M059J (cell line): ENCODE results near the gene SNAPIN. TPM values are rescaled to one million over a fixed set of nuclear protein-coding genes. Genes with fewer than 3 reads are reported as not detected.

ENCODE experiments used
- DNase-seq: peaks from one replicate; pipeline ENCODE4 v3.0.0-alpha.2; 2012; ENCODE audit warnings: low read depth
- total RNA-seq: library from RNA; depleted of rRNA; stranded (reverse); fragments of >200 nt; shearing (Covaris generic); gene quantifications from 2 replicates; pipeline ENCODE4 v1.2.3, GENCODE V29; 2014

Gene SNAPIN
- total RNA-seq, 1 experiment from 2014 or later: 72.6 TPM

DNA sequence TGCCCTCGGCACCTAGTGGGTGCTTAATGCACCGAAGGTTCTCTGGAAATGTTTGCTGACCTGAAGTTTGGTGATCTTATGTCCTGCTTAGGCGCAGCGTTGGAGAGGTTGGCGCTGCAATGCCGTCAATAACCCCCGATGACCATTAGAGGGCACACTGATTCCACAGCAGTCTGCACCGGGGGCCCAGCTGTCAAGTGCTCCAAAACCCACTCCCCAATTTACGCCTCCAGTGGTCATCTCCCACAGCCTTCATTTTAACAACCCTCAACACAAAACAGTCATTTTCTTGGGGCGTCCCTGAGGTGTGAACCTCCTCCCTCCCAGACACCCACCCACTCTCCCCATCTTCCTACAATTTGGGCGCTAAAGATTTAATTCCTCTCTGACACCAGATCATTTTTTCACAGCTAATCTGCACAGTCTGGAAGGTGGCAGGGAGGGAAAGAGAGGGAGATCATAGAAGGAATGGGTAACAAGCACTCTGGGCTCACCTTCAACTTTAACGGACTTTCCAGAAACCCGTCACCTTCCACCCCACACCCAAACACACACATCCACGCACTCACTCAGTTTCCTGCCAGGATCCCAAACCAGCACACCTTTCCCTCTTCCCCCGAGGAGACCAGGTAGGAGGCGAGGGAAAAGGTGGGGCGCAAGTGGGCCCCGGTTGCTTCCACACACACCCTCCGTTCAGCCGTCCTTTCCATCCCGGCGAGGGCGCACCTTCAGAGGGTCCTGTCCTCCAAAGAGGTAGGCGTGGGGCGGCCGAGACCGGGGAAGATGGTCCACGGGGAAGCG lies 19.4 kb downstream of the SNAPIN start:
- peak; percentile 45 for DNase-seq

DNA sequence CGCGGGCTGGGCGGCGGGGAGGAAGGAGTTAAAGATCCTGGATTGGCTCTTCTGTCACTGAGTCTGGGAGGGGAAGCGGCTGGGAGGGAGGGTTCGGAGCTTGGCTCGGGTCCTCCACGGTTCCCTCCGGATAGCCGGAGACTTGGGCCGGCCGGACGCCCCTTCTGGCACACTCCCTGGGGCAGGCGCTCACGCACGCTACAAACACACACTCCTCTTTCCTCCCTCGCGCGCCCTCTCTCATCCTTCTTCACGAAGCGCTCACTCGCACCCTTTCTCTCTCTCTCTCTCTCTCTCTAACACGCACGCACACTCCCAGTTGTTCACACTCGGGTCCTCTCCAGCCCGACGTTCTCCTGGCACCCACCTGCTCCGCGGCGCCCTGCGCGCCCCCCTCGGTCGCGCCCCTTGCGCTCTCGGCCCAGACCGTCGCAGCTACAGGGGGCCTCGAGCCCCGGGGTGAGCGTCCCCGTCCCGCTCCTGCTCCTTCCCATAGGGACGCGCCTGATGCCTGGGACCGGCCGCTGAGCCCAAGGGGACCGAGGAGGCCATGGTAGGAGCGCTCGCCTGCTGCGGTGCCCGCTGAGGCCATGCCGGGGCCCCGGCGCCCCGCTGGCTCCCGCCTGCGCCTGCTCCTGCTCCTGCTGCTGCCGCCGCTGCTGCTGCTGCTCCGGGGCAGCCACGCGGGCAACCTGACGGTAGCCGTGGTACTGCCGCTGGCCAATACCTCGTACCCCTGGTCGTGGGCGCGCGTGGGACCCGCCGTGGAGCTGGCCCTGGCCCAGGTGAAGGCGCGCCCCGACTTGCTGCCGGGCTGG lies 20.2 kb downstream of the SNAPIN start, which contains the start of gene NPR1:
Gene NPR1, plus strand, starts transcription at position 170 of the 818 bp plus-strand sequence. Its CDS starts 421 bp downstream, at position 591.
- peak; percentile 35 for DNase-seq

DNA sequence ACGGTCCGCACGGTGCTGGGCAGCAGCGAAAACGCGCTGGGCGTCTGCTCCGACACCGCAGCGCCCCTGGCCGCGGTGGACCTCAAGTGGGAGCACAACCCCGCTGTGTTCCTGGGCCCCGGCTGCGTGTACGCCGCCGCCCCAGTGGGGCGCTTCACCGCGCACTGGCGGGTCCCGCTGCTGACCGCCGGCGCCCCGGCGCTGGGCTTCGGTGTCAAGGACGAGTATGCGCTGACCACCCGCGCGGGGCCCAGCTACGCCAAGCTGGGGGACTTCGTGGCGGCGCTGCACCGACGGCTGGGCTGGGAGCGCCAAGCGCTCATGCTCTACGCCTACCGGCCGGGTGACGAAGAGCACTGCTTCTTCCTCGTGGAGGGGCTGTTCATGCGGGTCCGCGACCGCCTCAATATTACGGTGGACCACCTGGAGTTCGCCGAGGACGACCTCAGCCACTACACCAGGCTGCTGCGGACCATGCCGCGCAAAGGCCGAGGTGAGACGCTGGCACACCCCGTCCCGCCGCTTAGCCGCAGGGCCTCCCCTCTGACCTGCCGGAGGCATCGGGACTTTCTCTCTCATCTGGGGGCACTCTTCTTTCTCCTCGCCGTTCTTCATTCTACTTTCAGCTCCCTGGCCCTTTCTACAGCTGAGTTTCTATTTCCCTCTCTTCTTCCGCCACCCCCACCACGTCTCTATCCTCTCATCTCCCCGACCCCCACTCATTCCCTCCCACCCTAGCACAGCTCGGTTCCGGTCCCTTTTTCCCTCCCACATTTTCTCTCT lies 21.0 kb downstream of the SNAPIN start:
- DNase-seq: no peak

DNA sequence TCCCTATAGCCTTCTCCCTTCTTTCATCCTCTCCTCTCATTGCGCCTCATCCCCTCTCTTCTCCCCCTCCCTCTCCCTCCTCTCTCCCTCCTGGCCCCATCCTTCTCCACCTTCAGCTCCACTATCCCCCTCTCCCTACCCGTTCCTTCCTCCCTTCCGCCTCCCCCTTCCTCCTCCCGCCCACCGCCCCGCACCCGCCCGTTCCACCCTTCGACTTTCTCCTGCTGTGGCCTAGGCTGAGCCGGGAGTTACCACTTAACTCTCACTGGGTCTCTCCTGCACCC lies 21.6 kb downstream of the SNAPIN start:
- no peak for DNase-seq

DNA sequence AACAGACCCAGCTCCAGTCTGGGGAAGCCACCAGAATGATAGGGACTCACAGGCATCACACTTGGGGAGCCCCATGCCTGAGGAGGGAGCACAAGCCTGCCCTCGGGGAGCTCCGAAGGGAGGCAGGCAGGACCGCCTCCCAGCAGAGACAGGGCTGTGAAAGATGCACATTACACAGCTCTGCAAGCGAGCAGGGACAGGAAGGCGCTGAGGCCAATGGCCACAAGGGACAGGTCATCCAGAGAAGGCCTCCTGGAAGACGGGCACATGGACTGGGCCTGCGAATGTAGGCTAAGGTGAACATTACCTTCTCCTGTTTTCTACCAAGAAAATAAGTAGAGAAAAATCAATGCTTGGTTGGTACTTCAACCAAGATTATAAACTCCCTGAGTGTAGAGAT lies 24.2 kb downstream of the SNAPIN start:
- DNase-seq: no peak

DNA sequence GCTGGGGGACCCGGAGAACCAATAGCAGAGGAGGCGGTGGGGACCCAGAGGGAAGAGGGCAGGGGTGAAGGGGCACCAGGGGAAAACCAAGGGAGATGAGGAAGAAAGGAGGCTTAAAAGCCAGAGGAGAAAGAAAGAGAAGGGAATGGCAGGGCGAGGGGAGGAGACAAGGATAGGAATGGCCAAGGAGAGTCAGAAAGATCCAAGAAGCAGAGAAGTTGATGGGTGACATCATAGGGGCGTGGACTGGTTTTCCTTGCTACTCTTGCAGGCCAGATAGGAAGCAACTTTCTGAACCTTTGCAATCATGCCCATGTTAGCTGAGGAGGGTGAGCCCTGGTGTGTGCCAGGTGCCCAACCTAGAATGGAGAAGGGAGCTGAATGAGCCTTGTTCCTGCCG lies 25.4 kb downstream of the SNAPIN start:
- DNase-seq: peak; percentile 59

DNA sequence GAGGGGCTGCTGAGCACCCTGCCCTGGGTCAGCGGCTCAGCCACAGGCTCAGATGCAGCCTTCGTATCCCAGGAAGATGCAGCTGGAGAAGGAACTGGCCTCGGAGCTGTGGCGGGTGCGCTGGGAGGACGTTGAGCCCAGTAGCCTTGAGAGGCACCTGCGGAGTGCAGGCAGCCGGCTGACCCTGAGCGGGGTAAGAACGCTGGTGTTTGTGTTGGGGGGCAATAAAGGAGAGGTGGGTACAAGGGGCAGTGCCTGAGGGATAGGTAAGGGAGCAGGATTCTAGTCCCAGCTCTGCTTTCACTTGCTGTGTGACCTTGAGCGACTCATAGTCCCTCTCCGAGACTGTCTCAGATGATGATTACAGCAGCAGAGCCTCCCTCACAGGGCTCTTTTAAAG lies 26.4 kb downstream of the SNAPIN start:
- no peak for DNase-seq

DNA sequence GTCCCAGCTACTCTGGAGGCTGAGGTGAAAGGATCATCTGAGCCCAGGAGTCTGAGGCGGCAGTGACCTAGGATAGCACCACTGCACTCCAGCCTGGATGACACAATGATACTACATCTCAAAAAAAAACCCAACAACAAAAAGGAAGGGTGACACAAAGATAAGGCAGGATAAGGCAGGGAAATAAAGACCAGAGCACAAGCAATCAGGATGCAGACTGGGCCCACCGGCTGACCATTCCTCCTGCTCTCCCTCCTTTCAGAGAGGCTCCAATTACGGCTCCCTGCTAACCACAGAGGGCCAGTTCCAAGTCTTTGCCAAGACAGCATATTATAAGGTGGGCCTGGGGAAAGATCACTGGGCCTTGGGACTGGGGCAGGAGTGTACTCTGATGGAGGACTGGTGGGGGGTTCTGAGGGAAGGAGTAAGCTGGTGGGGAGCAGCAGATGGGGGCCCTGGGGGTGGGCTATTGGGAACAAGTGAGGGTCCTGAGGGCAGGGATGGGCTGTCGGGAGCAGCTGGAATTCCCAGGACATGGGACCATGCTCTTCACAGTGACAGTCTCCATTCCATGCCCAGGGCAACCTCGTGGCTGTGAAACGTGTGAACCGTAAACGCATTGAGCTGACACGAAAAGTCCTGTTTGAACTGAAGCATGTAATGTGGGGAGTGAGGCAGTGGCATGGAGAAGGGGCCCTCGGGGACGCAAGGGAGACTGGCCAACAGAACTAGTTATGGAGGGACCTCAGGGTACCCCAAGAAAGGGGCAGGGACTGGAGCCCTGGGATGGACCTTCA lies 27.2 kb downstream of the SNAPIN start:
- DNase-seq: no peak

DNA sequence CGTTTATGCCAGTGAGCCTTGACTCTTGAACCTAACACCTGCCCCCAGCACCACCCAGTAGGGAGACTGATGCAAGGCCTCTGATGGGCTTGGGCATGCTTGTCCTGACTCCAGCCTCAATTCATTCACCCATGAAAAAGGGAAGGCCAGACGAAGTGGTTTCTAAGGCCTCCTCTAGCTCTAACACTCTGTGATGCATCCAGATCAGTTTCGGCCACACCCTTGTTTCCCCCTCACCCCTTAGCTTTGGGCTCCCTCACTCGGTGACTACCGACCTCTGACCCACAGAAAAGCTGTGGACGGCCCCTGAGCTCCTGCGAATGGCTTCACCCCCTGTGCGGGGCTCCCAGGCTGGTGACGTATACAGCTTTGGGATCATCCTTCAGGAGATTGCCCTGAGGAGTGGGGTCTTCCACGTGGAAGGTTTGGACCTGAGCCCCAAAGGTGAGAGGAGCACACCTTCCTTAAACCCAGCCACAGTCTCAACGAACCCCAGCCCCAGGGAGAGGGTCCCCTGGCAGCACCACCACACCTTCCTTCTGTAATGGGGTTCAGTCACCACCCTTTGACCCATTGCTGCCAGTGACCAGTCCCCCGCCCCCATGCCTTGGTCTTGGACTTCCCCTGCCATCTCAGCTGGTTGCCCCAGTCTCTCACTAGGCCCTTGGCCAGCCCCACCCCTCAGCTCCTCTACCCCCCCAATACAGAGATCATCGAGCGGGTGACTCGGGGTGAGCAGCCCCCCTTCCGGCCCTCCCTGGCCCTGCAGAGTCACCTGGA lies 29.0 kb downstream of the SNAPIN start:
- DNase-seq: no peak

DNA sequence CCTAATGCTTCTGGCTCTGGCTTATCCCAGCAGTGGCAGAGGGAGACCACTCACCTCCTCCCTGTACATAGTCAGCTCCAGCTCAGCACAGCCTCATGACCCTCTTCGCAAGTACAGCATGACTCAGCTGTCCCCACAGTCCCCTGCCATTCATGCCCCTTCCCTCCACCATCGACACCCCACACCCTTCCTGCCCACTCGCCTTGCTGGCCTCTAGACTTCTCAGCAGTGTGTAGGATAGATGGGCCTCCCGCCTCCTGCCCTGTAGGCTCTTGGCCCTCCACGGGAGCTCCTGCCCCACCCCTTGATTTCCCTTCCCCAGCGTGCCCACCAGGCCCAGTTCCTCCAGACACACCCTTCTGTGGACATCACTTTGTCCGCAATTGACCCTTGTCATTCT lies 29.8 kb downstream of the SNAPIN start:
- DNase-seq: no peak

DNA sequence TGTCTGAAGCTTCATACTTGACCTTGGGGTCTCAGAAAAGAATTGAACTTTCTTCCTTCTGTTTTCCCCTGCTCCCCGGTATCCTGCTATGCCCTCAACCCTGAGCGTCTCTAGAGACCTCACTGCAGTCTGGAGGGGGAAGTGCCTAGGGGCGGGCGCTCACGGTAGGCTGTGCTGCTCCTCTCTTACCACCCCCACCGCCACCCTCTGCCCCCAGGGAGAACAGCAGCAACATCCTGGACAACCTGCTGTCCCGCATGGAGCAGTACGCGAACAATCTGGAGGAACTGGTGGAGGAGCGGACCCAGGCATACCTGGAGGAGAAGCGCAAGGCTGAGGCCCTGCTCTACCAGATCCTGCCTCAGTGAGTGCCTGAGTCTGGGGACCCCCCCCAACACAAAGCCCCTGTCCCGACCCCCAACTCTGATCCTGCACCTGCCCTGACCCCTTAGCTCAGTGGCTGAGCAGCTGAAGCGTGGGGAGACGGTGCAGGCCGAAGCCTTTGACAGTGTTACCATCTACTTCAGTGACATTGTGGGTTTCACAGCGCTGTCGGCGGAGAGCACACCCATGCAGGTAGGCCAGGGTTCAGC lies 30.3 kb downstream of the SNAPIN start:
- DNase-seq: no peak

DNA sequence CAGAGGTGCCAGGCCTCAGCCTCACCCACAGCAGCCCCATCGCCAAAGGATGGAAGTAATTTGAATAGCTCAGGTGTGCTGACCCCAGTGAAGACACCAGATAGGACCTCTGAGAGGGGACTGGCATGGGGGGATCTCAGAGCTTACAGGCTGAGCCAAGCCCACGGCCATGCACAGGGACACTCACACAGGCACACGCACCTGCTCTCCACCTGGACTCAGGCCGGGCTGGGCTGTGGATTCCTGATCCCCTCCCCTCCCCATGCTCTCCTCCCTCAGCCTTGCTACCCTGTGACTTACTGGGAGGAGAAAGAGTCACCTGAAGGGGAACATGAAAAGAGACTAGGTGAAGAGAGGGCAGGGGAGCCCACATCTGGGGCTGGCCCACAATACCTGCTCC lies 35.0 kb downstream of the SNAPIN start:
- no peak for DNase-seq

DNA sequence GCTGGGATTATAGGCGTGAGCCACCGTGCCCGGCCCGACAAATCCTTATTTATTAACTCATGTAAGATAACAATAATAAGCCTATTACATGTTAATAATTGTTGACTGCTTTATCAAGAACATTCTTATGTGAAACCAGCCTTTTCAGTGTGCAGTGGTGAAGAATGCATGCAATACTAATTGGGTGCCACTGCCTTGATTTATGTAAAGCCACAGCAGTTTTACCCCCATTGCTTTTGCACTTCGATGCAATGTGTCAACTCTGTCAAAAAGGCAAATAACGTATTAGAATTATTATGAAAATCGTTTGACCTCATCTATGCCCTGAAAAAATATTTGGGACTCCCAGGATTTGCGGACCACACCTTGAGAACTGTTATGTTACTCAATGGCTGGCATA lies 38.2 kb downstream of the SNAPIN start:
- DNase-seq: no peak

DNA sequence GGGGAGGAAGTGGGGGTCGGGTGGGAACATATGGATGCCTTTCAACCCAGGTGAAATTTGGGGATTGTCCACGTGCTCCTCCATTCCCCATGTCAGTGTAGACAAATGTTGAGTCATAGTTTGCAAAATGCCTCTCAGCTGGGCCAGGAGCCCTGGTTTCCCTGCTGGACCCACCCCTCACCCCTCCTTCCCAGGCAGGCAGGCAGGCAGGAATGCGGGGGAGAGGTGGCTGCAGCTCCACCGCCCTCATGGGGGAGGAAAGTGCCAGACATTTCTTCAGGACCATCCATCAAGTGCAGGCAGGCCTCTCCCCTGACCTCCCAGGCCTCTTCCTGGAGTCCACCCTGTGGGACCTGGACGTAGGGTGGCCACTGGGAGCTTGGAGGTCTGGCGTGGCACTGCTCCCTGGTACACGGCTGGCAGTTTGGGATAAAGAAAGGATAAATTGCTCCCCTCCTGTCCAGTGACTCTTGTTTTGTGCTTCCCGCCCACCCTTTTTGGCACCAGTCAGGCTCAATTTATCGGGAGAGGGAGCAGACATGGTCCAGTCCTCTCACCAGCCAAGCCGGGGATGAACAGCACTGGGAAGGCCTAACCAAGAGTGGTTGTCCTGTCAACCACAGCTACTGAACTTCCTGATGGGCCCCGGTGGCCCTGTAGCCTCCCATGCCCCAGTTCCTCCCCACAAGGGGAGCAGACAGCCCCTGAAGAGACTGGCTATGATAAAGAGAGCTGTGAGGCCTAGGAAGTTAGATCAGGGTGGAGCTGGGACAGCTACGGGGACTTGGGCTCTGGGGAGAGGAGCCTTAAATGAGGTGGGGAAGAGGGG lies 38.9 kb downstream of the SNAPIN start:
- DNase-seq: peak; percentile 46

DNA sequence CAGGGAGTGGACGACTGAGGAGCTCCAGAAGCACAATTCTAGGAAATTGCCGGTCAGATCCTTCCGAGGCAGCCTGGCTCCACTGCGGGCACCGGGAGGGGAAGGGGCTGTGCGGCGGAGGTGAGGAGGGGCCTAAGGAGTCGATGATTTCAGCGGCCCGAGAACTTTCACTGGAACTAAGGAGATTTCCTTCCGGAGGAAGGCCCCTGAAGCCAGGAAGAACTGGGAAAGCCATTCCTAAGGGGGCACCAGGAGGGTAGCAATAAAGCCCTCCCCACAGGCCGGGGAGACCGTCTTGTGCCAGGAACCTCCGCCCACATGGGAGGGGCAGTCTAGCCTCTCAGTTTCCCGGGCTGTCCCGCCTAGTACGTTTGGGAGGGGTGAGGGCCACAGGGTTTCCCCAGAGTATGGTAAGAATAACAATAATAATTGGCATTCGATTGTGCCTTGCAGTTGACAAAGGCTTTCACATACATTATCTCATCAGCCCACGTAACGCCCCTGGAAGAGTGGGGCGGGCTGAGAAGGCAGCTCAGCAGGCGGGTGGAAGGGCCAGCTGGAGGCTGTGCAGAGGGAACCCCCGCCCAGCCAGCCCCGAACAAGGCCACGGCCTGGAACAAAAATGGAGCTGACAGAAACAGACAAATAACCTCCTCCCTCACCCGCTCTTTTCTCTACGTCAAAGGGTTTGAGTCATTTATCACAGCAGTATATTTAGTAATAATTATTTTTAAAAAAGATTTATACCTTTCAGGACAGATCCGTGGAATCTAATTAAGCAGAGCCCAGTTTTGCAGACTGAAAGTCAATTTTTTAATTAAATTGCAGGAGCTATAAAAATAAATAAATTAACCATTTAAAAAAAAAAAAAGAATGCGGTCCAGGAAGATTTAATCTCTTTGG lies 39.8 kb downstream of the SNAPIN start:
- DNase-seq: no peak

DNA sequence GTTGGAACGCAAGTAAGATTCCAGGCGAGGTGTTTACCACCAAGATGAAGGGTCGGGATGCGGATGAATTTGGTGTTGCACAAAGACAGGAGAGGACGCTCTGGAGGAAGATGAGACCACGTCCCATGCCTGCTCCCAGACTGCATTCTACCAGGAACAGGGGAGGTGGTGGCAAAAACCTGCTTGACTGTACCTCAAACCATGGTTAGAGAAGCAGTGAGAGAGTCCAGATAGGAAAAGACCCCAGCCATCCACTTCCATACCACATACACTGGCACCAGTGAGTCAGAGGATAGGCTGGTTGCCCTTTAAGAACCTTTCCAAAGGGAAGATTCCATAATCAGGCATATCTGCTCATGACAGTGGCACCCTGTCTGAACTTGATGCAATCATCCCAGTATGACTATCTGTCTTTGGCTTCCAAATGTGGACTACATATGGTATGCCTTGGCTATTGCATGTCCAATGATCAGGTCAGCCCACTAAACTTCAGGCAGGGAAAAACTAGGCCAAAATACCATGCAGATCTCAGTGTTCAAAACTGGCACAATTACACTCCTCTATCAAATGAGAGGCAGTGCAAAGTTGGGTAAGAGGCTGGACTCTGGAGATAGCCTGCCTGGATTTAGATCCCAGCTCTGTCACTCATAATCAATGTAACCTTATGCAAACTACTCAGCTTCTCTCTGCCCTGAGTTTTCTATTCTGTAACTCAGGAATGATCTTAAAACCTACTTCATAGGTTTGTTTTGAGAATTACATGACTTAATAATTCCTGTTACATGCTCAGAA lies 40.6 kb downstream of the SNAPIN start:
- peak; percentile 35 for DNase-seq

DNA sequence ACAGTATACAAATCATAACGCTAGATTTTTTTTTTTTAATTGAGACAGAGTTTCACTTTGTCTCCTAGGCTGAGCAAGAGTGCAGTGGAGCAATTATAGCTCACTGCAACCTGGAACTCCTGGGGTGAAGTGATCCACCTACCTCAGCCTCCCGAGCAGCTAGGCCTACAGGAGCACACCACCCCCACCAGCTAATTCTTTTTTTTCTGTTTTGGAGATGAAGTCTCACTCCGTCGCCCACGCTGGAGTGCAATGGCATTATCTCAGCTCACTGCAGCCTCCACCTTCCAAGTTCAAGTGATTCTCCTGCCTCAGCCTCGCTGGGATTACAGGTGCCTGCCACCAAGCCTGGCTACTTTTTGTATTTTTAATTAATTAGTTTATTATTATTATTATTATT lies 41.3 kb downstream of the SNAPIN start:
- no peak for DNase-seq

DNA sequence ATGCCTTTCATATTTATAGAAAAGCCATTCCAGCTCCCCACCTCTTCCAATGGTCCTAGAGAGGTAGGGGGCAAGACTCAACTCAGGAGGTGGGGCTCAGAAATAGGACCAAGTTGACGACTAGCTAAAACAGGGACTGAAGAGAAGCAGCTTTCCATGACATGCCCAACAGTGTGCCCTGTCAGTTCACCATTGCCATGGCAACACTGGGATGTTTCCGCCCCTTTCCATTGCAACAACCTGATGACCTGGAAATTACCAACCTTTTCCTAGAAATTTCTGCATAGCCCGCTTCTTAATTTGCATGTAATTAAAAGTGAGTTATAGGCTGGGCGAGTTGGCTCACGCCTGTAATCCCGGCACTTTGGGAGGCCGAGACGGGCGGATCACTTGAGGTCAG lies 47.0 kb downstream of the SNAPIN start:
- DNase-seq: peak; percentile 37
